GM12874 (cell line): ENCODE measurements around the gene TMEFF1.

Experiments used
- TF ChIP-seq, protein P1 (sequence below): IDR thresholded peaks from 2 replicates; pipeline ENCODE4 v1.5.1; 2011; ENCODE audit warnings: low read depth, mild to moderate bottlenecking, control low read depth, low read length, moderate library complexity; ENCODE audit not compliant: insufficient read depth

The TMEFF1 gene

DNA sequence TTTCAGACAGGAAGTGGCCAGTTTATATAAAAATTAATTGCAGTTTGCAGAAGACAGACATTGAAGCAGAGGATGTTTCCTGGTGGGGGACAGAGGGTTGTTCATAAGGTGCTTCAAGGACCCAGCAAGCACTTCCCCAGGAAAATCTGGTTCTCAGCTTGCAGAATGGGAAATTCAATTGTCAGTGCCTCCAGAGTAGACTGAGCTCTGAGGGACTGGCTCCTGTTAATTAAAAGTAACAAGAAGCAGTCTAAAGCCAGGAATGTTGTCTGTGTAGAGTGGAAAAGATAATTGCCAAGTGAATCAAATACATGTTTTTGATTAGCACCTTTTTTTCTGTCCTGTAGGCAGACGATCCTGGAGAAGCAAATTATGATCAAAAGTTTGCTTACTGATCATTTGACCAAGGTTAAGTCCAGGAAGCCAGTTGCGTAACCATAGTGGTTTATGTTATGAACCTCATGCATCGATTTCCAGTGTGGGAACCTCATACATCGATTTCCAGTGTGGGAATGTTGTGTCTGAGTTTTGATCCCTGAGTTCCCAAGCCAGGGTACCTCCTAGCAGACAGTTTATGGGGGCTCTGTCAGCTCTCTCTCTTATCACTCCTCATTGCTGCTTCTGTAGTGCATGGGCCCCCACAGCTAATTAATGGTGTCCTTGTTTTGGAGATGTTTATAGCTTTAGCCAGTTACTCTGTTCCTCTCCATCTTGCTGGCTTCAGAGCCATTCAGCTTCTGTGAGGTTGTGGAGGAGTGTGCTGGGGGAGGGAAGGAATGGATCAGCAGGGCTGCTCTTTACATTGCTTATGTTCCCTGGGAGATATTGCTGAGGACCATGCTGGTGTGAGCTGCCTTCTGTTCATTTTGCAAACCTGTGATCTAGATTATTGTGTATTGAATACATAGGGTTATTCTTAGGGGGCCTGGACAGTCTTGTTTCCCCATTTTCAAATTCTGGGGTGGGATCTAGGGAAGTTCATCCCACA is 28.9 kb upstream of the TMEFF1 start:
- TF ChIP-seq, protein P1, sequence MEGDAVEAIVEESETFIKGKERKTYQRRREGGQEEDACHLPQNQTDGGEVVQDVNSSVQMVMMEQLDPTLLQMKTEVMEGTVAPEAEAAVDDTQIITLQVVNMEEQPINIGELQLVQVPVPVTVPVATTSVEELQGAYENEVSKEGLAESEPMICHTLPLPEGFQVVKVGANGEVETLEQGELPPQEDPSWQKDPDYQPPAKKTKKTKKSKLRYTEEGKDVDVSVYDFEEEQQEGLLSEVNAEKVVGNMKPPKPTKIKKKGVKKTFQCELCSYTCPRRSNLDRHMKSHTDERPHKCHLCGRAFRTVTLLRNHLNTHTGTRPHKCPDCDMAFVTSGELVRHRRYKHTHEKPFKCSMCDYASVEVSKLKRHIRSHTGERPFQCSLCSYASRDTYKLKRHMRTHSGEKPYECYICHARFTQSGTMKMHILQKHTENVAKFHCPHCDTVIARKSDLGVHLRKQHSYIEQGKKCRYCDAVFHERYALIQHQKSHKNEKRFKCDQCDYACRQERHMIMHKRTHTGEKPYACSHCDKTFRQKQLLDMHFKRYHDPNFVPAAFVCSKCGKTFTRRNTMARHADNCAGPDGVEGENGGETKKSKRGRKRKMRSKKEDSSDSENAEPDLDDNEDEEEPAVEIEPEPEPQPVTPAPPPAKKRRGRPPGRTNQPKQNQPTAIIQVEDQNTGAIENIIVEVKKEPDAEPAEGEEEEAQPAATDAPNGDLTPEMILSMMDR: no peak

DNA sequence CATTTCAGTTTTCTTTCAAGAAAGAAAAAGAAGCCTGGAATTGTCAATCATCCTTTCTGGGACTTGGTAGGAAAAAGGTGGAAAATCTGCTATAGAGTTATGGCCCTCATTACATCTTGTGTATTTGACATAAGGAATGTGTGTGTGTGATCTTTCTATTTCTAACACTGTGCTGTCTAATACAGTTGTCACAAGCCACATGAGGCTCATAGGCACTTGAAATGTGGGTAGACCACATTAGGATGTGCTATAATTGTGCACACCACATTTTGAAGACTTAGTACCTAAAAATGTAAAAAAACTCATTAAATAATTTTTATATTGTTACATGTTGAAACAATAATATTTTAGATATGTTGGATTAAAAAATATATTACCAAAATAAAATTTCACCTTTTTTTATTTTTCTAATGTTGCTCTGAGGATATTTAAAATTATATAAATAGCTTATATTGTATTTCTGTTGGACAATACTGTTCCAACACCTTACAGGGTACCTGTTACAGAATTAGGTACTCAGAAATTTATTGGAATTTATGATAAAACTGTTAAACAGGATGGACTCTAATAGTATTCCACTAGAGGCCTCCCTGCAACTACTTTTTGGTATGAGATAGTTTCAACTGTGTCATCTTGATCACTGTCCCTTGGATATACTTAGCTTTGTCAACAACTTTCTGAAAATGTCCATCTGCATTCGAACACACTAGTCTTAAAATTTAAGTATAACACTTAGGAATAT is 27.6 kb upstream of the TMEFF1 start:
- TF ChIP-seq, protein P1: no peak

DNA sequence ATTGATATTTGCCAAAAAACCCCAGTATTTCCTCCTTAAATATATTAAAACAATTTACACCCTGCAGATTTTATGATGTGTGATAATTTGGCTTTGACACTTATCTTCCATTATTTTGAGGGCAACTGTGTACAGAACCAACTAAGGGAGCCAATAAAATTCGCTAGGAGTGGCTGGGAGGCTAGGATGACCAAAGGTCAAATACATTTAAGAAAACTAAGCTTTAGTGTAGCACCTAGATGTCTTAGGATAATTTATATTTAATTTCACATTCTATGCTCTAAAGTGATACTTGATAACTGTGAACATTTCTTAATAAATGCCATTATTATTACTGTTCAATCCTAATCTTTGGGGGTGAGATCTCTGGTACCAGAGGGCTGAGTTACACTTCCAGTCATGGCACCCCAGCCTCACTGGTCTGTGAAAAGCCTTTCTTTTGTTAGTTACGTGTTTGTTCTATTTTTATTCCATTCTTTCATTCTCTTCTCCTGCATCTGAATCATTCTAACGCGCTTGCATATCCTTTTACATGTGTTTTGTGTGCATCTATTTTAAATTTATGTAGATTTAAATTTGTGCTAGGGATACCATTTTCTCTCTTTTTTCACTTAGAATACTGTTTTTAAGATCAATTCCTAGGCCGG is 26.9 kb upstream of the TMEFF1 start:
- TF ChIP-seq, protein P1: no peak

DNA sequence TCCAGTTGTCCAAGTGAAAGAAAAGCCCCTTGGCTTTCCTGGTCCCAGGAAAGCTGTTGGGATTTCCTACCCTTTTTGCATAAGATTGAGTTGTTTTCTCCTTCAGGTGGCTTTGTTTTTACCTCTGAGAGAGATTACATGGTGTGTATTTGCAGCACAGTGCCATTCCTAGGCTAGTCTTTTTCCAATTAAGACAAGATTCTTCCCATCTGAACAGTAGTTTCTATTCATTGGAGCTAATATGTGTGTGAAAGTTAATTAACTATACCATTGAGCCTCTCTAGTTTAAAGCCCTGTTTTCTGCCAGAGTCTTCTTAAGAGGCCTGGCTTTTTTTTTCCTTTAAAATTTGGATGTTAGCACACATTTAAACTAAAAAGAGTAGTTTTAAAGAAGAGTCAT is 25.9 kb upstream of the TMEFF1 start:
- TF ChIP-seq, protein P1: no peak

DNA sequence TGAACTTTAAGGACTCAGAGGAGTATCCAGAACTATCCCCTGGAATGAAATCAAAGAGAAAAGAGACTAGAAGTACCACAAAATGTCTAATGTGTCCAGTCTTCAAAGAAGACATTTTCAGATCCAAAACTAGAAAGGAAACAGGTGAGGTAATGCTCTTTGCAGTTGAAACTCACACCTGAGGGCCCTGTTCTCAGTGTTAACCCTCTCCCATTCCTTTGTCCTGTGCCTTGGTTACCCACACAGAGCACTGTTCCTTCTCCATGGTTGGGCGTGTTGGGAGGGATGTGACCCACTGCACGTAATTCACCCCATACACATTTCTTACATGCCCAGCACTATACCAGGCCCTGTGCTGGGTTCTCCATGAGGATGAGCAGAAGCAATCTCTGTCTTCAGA is 24.7 kb upstream of the TMEFF1 start:
- TF ChIP-seq, protein P1: no peak

DNA sequence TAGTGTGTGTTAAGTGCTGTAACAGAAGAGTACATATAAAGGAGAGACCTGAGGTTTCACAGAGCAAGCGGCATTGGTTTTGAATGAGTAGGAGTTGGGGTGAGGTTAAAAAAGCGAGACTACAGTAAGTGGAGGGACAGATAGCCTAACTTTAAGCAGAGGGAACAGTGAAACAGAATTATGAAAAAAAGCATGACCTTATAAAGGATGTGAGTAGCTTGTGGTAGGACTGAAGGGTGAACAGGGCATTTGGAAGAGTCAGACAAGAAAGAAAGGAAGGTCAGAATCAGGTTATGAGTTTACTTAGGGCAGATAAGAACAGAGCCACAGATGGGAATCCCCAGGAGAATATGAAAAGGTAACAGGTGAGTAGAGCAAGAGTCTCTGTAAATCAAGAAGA is 23.5 kb upstream of the TMEFF1 start:
- TF ChIP-seq, protein P1: no peak

DNA sequence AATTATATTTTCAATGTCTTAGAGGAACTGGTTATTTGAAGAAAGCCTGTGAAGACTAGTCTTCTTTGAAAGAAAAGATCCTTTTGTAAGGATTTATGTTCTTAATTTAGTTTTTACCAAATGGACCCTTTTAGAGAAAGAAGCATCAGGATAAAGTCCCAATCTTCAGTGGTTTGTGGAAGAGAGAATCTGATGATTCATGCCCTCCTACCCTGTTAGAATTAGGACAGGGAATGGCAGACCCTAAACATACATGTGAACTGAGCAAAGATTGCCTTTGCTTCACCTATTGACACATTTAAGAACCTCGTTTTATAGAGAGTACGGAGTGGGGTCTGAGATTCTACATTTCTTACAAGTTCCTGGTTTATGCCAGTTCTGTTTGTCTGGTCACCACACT is 20.1 kb upstream of the TMEFF1 start:
- TF ChIP-seq, protein P1: no peak
